RKO (cell line): Measurements from ENCODE around the gene MSI2.

ENCODE experiments used
- DNase-seq: peaks from one replicate; pipeline ENCODE4 v3.0.0-alpha.2; 2016; ENCODE audit warnings: low spot score

Gene MSI2

DNA sequence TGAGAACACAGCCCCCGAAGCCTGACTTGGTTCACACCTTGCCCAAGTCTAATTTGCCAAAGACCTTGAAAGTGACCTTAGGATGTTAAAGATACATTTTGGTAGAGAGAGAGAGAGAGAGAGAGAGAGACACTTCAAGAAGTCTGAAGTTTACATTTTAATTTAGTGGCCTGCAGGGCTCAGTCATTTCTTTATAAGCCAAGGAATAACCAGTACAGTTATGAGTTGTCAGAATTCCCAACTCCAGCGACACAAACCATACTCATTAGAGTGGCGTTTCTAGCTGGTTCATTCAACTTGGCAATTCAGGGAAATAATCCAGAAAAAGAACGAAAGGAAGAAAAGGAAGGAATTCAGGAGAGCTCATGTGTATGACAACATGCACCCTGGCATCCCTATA is 284.7 kb downstream of the MSI2 start:
- DNase-seq = no peak

DNA sequence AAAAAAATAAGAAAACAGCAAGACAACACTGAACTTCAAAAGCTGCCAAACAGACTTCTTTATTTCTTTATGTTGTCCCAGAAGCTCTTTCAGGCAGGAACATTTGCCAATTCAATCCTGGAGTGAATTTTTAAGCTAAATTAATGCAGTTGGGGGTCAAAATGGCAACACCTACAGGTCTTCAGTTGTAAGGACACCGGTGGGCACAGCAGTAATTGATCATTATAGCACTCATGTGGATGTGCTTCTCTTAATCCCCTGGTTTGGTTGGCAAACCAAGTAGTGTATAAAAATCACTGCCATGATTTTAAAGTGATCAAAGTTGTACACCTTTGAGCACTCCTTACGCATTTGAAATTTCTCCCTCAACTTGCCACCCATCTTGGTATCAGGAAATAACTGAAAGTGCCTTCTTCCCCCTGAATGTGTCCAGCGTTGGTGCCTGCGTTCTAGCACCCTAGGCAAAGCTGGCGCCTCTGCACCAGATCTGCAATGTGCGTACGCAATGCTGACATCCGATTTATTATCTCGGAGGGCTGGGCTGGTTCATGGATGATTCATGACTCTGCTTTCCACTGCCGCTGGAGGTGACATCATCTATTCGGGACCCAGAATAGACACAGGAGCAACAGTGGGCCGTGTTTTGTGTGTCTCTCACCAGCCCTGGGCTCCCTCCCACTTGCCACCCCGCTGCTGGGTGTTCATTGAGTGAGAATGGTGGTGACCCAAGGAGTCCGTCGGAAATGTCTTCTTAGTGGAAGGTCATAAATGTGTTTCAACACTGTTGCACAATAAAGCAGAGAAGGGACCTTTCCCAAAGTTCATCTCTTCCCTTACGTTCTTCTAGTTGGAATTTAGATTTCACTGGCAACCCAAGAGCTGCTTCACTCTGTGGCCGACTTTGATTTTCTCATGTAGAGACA is 285.4 kb downstream of the MSI2 start:
- DNase-seq = no peak

DNA sequence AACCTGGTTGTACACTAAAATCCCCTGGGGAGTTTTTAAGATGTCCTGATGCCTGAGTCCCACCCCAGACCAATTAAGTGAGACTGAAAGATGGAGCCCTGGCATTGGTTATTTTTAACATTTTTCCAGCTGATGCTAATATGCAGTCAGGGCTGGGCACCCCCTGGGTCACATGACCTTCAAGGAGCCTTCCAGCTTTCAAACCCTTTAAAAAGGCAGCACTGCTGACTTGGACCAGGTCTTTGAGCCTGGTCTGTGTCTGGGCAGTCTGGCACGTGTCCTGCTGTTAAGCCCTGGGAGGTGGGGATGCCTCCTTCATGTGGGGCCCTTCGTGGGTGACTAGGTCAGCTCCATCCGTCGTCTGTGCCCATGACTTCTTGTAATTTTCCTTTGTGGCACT is 286.2 kb downstream of the MSI2 start:
- no peak for DNase-seq

DNA sequence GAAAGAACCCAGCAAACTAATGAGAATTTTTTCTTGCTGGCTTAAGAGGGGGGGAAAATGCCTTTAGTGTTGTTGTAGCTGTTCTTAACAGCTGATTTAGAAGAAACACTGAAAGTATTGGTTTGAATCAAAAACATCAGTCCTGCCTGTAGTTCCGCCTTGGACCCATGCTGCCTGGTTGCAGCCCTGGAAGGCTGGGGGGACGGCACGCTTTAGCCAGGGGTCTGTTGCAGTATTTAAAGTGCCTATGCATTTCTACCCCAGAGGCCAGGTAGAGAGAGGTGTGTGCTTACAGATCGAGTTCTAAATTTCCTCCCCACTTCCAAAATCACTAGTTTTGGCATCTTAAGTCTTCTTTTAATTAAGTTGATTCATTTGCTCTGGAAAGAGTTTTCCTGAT is 286.9 kb downstream of the MSI2 start:
- DNase-seq = no peak

DNA sequence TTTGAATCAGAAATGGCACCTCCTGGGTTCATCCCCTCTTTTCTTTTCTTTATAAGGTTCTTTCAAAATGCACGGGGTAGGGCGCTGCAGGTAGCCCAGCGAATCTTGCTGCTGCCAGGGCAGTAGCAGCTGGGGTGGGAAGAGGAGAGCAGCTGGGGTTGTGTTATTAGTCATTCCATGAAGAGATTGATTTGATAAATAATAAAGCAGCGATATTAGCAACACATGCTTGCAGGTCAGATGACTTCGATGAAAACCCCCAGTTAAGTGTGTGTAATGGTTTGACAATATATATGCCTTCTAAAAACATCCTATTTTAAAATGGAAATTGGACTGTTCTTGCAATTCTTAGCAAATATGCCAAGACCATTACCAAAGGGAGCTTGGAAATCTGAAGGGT is 288.1 kb downstream of the MSI2 start:
- no peak for DNase-seq

DNA sequence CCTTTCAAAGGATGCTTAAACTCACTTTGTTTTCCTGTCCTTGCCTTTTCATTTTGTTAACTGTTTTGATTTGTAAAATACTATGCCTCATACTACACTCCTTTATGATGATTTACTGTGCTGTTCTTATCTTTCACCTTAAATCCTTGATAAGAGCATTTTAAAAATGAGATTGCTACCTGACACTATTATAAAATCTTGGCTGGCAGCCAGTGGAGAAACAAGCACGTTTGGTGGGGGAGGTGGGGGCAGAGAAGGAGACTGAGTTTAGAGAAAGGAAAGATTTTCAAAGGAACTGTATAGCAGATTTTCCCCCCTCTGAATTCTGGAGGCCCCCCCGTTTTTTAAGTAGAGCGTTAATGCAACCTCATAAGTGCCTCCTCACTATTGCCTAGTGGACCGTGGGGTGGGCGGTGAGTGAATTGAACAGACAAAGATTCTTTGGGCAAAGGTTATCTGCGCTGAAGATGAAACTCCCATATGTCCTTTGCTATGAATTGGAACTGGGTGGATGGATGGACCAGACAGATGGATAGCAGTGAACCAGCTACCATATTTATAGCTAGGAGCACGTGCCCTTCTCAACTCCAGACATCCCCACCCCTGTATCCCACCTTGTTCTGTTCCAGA is 288.6 kb downstream of the MSI2 start:
- no peak for DNase-seq

DNA sequence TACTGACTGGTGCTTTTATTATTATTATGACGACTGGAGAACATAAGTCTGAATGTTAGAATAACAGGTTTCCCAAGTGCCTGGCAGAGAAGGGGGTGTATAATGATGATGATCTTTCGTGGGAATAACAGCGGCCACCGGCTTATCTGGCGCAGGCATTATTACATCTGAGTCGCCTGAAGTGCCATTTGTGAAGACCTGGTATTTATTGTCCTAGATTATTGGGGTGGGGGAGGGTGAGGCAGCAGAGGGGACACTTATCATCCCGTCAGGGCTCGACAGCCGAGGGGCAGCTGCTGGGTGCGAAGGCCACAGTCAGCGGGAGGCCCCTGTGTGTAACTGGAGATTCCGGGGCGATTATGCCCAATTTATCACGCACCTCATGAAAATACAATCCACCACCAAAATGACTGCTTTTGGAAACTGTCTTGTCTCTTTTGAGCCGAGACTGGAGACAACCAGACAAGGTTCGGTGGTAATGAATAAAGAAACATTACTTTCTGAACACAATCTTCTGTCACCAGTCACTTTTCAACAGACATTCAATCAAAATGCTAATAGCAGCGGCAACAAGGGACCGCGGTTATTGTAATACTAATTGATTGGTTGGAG is 289.5 kb downstream of the MSI2 start:
- DNase-seq = no peak

DNA sequence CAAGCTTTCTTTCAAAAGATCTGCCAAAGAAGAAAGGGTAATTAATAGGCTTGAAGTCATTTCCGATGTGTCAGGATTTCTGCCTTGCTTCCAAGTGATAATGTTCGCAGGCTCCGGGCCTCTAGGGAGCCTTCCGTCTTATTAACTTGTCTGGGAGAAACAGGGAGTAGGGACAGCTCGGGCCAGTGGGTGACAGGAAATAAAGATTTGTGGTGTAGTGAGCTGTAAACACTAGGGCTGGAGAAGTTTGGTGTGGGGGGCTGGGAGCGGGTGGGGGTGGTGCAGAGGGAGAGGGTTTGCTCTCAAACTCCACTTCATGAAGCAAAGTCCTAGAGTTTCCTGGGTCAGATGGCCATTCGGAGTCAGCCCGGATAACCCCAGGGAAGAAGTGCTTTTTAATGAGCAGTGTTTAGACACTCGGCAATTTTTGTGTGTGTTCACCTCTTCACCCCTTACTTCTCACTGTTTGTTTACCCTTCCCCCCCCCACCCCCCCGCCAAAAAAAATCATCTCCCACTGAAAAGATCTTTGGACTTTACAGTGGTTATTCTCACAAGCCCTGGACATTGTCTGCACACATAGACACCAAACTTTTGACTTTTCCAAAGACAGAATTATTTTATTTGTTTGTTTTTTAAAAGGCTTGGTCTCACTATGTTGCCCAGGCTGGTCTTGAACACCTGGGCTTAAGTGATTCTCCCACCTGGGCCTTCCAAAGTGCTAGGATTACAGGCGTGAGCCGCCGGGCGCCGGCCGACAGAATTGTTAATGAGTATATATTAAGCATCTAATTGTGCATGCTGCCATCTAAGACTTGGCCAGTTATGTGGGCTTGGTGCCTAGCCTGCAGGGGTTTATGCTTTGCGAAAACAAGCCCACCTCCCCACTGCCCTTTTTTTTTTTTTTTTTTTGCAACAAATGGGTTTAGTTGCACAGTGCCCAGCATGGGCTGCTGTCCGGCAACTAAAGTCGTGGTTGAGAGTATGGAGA is 292.4 kb downstream of the MSI2 start:
- DNase-seq = no peak

DNA sequence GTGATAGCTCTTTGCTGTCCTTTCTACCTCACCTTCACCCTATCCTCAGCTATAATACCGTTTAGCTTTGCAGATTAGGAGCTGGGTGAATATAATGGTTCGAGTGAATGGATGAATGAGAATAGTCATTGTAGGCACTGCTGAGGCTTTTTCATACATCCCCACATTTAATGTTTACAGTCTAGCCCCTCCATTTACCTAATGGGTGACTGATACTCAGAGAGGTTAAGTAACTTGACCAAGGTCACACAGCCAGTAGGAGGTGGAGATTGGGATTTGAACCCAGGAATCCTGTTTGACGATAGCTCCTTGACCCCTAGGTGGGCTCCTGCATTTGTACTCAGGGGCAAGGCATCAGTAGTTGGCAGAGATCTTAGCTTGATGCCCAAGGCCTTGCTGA is 293.1 kb downstream of the MSI2 start:
- no peak for DNase-seq

DNA sequence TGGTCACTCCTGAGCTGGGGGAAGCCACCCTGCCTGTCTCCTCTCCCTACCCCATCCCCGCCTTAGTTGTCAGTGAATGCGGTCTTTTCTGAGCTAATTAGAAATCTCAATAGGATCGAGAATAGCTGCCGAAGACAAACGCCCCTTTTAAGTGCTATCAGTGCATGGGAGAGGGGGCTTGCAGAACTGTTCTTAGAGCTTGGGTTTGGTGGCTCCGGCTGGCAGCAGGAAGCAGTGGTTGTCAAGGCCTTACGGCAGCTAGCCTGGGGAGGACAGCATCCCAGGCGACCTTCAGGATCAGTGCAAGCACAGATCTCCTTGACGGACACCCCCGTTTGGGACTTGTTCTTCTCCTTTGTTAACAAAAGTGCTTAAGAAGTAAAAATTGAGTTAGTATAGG is 293.7 kb downstream of the MSI2 start:
- DNase-seq = no peak

DNA sequence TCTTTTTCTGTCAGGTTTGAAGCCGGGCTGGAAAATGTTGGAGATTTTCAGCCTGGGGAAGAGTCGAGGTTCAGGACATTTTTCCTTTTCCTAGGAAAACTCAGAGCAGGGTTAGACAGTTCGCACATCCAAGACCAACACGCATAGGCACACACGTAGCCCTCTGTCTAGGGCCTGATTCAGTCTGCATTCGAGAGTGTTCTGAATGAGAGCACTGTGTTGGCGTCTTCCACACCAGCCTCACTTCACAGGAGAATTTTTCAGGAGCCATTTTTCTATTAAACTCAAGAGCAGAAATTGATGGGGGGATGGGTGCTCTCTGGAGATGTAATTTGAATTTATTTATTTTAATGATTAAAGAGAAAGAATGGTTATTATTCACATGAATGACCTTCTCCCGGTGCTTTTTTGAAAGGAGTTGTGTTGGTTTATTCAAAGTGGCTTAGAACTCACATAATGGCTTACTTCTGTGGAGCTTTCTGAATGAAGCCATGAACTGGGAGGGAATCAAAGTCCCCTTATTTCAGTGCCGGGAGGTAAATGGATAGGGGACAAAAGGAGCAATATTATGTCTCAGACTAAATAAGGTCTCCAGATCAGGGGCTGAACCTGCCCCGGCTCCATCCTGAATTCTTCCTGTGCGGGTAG is 294.5 kb downstream of the MSI2 start:
- no peak for DNase-seq

DNA sequence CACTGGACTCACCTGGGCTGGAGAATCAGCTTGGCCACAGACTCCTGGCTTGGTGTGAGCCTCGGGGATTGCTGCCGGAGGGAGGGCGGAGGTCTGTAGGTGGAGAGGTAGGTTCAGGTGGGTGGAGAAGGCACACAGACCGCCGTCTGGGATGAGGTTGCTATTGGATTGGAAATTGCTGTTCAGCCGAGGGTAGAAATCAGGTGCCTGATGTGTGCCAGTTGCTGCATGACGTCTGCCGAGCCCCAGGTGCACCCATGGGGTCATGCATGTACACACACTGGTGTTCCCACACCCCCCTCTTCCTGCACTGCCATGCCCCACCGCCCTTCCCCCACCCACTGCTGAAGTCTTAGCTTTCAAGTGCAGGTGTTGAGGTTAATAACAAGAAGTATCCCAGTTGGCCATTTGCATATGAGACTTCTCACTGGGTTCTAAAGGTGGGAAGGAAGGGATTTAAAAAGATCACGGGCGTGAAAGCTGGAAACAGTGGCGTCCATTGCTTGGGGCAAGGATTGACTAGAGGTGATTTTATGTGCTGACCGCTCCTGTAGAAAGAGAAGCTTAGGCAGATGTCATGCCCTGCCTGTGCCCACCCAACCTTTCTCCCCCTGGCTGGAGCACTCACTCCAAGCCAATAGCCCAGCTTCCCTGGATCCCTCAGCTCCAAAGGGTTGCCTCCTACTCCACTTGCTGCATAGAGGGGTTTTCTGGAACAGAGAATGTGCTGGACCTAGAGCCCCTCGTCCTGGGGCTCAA is 295.2 kb downstream of the MSI2 start:
- no peak for DNase-seq

DNA sequence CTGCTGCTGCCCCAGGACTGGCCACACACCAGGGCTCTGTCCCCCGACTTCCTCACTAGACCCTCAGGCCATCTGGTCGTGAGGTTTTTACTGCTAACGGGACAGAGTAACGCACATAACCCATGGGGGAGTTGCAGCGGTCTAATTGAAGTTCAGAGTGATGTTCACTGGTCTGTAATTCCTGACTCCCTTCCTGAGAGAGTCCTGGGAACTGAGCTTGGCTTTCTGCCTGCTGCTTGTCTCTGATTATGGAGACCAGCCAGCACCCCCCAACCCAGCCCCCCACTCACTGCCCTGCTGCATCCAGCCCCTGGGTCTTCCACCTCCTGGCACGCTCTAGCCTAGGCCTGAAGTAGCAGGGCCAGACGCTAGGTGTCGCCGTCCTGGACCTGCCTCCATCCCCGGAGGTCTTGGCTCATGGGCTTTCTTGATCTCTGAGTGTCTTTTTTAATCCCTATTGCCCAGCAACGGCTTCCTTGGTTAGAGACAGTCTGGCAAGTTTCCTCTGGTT is 295.8 kb downstream of the MSI2 start:
- DNase-seq = no peak

DNA sequence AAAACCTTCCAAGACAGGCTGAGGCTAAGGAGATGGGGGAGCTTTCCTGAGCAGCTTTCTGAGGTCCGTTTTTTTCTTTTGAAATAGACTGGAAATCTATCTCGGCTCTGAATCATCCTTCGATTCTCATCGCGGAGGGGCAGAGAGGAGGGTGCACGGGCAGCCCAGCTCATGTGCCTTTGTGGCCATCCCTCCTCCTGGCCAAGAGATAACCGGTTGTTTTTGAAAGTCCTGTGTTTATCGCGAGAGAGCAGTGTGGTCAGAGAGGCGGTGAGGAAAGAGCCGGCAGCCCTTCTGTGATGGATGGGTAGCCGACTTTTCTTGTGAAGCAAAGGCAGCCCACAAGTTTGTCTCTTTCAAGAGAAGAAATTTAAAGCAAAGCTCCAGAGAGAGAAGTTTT is 297.2 kb downstream of the MSI2 start:
- DNase-seq = no peak

DNA sequence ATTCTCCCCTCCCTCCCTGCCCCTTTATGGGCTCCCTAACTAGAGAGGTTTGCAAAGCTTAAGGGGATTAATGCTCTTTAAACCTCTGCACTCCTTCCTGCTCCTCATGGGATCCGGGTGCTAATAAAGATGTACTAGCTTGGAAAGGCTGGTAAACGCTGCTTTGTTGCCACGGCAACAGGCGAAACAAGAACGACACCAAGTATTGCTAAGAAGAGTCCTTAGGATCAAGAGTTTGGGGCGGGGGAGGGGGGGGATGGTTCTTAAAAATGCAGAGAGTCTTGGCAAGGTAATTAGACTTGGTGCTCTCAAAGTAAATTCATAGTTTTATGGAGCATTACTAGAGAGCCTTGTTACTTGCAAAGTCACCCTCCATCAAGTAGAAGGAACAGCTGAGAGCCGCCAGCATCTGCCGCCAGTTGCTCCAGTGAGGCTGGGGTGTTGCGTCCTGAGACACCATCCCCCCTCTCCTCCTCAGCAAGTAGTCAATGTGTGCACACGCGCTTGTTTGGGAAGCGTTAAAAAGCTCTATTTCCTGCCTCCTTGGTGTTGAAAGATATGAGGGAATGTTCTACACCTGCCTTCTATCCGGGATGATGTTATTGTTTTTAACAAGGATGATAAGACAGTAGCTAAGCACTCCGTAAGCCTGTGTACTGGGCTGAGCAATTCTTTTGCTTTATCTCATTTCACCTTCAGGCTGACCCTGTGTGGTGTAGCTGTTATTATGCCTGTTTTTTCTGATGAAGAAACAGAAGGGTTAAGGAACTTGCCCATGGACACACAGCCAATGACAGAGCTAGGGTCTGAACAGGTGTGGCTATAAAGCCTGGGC is 297.9 kb downstream of the MSI2 start:
- DNase-seq = no peak

DNA sequence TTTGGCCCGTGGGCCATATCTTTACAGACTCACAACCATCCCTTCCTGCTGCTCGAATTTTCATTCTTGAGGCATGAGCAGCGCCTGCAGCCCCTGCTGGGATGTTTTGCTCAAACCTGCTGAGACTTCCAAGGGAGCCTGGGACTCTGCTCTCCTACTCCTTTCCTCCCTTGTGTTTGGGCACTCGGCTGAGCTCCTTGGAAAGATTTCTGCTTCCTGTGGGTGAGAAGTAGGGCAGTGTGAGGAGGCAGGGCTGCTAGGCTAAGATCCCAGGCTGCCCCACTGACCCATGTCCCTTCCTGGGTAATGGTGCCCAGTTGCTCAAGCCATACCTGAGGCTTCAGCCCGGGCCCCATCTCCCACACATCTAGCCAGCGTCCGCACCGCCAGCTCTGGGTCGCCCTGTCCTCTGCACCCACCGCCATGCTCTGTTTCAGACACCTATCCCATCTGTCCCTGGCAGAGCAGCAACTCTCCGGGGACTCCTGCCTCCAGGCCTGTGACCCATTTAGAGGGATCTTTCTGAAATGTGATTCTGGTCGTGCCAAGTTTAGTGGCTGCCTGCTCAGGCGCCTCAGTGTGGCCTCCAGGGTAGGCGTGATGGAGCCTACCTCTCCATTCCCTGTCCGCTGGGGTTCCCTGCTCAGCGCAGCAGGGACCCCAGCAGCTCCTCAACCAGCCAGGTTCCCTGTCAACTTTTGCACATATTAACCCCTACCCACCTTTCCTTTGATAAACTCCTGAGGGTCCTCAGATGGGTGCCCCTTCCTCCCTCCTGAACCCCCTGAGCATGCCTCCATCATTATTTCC is 298.7 kb downstream of the MSI2 start:
- DNase-seq = no peak

DNA sequence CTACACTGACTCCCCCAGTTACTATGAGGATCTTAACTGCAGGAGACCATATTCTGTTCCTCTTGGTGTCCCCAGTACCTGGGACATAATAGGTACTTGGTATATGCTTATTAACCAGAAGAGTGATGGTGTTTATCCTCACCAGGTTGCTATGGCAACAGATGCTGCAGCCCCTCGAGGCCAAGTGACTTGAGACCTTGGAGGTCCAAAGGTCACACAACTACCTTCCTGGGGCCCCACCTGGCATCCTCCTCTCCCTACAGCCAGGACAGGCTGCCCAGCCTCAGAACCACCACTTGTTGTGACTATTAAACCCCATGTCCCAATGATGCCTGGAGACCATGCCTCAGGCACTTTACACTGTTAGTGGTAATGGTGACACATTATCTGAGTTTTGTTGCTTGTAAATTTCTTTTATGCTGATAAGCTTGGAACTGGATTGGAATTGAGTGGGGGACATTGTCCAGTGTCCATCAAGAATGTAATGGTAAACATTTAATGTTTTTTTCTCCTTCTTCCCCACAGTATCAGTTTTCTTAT is 299.4 kb downstream of the MSI2 start:
- DNase-seq = no peak

DNA sequence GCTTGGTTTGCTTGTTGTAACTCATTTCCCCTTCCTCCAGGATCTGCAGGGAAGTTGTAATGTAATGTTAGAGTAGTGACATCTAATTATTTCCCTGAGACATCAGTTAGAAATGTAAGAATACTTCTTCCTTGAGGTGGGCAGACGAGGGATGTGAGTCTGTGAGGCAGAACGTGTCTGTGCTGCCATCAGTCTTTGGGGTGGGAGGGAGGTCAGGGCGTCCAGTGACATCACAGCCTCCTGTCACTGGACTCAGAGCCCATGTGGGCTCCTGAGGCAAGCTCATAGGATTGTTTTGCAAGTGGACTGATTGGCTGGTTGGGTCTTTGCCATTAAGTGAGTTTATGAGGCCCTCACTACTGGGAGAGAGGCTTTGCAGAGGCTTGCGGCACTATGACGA is 300.0 kb downstream of the MSI2 start:
- DNase-seq = no peak
